Neural crest cell (in vitro differentiated cells): ENCODE measurements around the gene HSD17B12. TPM values are rescaled to one million over a fixed set of nuclear protein-coding genes. Genes with fewer than 3 reads are reported as not detected.

Experiments used
- DNase-seq: peaks from one replicate; pipeline ENCODE4 v3.0.0; 2021; ENCODE audit warnings: low read depth, mixed read lengths, low spot score
- H3K27ac Mint-ChIP-seq: one replicate; pipeline ENCODE4 v1.8.0; 2021; ENCODE audit warnings: mild to moderate bottlenecking, mixed read lengths; ENCODE audit not compliant: unreplicated experiment
- H3K27me3 Mint-ChIP-seq: 2 replicates; pipeline ENCODE4 v1.8.0; 2021; ENCODE audit warnings: low read depth, mild to moderate bottlenecking, mixed read lengths
- H3K36me3 Mint-ChIP-seq: 2 replicates; pipeline ENCODE4 v1.8.0; 2021; ENCODE audit warnings: low read depth, mild to moderate bottlenecking, mixed read lengths
- H3K4me1 Mint-ChIP-seq: 2 replicates; pipeline ENCODE4 v1.8.0; 2021; ENCODE audit warnings: mixed read lengths
- H3K4me3 Mint-ChIP-seq: one replicate; pipeline ENCODE4 v1.8.0; 2021; ENCODE audit warnings: mild to moderate bottlenecking, mixed read lengths
- H3K9me3 Mint-ChIP-seq: 2 replicates; pipeline ENCODE4 v1.8.0; 2021; ENCODE audit warnings: mixed read lengths
- CTCF ChIP-seq: fragments of 200-600 bp; sonication (generic); conservative IDR thresholded peaks from 2 replicates; pipeline ENCODE4 v1.5.0; 2021; ENCODE audit warnings: antibody characterized with exemption, mild to moderate bottlenecking
- total RNA-seq: library from RNA; stranded (reverse); gene quantifications from 2 replicates; pipeline ENCODE4 v1.2.1, GENCODE V29; 2021

HSD17B12 gene
- total RNA-seq, 1 donor from 2014 or later = 116 TPM

GRCh38 chr11:43687120-43687791 lies 6.7 kb downstream of the HSD17B12 start:
- peaks cover 37% of the 10 kb centered on the region for H3K36me3 Mint-ChIP-seq
- TF ChIP-seq CTCF = no peak
- H3K27me3 Mint-ChIP-seq = no peaks in the 10 kb centered on the region
- H3K4me1 Mint-ChIP-seq = peaks cover 65% of the 10 kb centered on the region
- DNase-seq = no peak
- H3K9me3 Mint-ChIP-seq = no peaks in the 10 kb centered on the region
- no peak overlapping the region for H3K27ac Mint-ChIP-seq
- H3K4me3 Mint-ChIP-seq = no peak overlapping the region

DNA sequence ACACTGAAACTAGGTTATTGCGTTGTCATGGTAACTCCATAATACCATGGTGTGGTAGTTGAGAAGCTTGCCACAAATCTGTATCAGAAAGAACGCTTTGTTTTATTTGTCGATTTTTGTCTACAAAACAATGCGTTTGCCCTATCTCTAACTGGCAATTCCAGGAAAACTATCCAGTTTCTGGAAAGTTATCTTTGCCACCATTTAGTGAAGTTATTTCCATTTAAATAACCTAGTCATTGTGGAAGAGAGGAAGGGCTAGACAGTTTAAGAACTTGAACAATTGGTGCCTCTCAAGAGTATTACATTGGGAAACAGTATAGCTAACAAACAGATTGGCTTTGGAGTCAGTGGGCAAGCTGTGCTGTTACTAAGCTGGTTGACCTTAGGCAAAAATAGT lies 7.9 kb downstream of the HSD17B12 start:
- Mint-ChIP-seq H3K27ac (no peak overlapping the region), H3K4me1 (peaks cover 56% of the 10 kb centered on the region), H3K27me3 (no peaks in the 10 kb centered on the region), H3K9me3 (no peaks in the 10 kb centered on the region), H3K4me3 (no peak overlapping the region), H3K36me3 (peaks cover 29% of the 10 kb centered on the region)
- no peak for TF ChIP-seq CTCF
- DNase-seq = no peak

- peaks cover 26% of the 10 kb centered on the region for H3K36me3 Mint-ChIP-seq
- H3K9me3 Mint-ChIP-seq = no peaks in the 10 kb centered on the region
- DNase-seq = no peak
- no peak overlapping the region for H3K4me3 Mint-ChIP-seq
- no peak overlapping the region for H3K27ac Mint-ChIP-seq
- no peak for TF ChIP-seq CTCF
- no peaks in the 10 kb centered on the region for H3K27me3 Mint-ChIP-seq
- peaks cover 52% of the 10 kb centered on the region for H3K4me1 Mint-ChIP-seq
Observed at GRCh38 chr11:43689167-43689566, 8.6 kb downstream of the HSD17B12 start.

DNA sequence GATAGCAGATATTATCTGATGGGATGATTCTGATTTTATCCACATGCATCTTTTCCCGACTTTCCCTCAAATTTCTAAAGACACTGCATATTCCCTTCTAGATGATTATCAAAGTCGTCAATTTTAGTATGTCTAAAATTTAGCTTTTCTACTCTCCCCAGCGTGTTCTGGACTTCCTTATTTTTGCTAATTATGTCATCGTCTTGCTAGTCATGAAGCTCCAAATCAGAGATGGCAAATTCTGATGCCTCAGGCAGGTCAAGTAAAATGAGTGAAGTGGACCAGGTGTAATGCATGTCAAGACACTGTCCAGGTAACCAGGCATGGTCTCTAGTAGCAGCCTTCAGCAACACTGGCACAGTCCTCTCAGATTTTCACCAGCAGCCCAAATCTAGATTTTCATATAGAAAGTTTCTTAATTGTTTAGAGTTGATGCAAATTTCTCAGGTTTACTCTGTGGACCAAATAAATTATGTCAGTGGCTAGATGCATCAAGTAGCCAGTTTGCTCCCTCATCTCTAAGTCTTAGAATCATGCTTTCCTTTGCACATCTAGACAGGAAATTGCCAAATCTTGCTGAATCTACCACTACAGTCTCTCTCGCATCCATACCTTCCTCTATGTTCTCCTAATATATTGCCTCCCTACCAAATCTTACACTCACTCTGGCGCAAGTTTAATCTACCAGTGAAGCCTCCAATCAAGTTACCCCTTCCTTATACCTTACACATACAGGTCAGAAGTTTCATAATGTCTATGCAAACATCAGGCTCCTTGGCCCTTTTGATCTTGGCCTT lies 10.6 kb downstream of the HSD17B12 start:
- DNase-seq = no peak
- no peaks in the 10 kb centered on the region for H3K9me3 Mint-ChIP-seq

DNA sequence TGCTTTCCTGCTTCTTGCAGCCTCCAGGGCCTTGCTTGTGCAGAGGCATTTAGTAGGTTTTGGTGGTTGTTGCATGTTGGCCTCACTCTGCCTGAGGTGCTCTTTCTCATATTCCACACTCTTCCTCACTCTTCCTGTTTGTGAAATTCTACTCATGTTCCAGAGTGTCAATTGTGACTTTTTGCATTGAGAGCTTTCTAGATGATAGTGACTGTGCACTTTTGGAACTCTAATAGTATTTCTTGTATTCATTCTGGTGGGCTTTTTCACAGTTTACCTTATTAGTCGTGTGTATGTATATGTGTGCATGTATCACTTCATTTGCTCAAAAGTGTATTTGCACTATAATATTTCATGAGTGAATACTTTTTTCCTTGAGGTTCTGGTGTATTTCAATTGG lies 11.3 kb downstream of the HSD17B12 start:
- Mint-ChIP-seq H3K4me3 (no peak overlapping the region), H3K9me3 (no peaks in the 10 kb centered on the region), H3K27me3 (no peaks in the 10 kb centered on the region), H3K36me3 (peaks cover 25% of the 10 kb centered on the region), H3K4me1 (peaks cover 29% of the 10 kb centered on the region), H3K27ac (no peak overlapping the region)
- no peak for DNase-seq
- TF ChIP-seq CTCF = no peak

More for the DNA sequence above, 10.6 kb downstream of the HSD17B12 start:
- no peak overlapping the region for H3K4me3 Mint-ChIP-seq
- peaks cover 19% of the 10 kb centered on the region for H3K36me3 Mint-ChIP-seq
- no peak overlapping the region for H3K27ac Mint-ChIP-seq
- TF ChIP-seq CTCF = no peak
- no peaks in the 10 kb centered on the region for H3K27me3 Mint-ChIP-seq
- H3K4me1 Mint-ChIP-seq = peaks cover 35% of the 10 kb centered on the region
